CD4-positive, alpha-beta memory T cell (primary cell): ENCODE results near the gene TFAP2D. TPM values are rescaled to one million over a fixed set of nuclear protein-coding genes. Genes with fewer than 3 reads are reported as not detected.

Source experiments
- CTCF ChIA-PET: fragments of 350-600 bp; sonication (Branson Sonifier 250); formaldehyde crosslinking; loops from one replicate; lab custom pipeline; 2021; ENCODE audit warnings: inconsistent platforms; ENCODE audit not compliant: partially characterized antibody; lab: Charles Lee
- POLR2A ChIA-PET: fragments of 350-600 bp; sonication (Branson Sonifier 250); formaldehyde crosslinking; loops from one replicate; lab custom pipeline; 2021; ENCODE audit not compliant: partially characterized antibody; lab: Charles Lee
- DNase-seq, 5 donors: peaks; one replicate each; pipeline versions ENCODE4 v3.0.0 to v3.0.0-alpha.2; 2020 to 2022; ENCODE audit warnings: mixed read lengths in 1 of 5
- H3K27ac ChIP-seq: one replicate; pipeline ENCODE4 v1.7.0; 2013; ENCODE audit warnings: low read depth, low read length
- H3K27me3 ChIP-seq: 2 replicates; pipeline ENCODE4 v1.7.0; 2013; ENCODE audit warnings: mild to moderate bottlenecking, low read length, moderate library complexity; ENCODE audit not compliant: insufficient read depth
- H3K36me3 ChIP-seq: 2 replicates; pipeline ENCODE4 v1.7.0; 2013; ENCODE audit warnings: mild to moderate bottlenecking, low read length, moderate library complexity; ENCODE audit not compliant: insufficient read depth
- H3K4me1 ChIP-seq: 2 replicates; pipeline ENCODE4 v1.7.0; 2013; ENCODE audit warnings: mild to moderate bottlenecking, low read length, moderate library complexity; ENCODE audit not compliant: insufficient read depth
- H3K4me3 ChIP-seq, 2 donors: one replicate each; pipeline ENCODE4 v1.7.0; 2013; ENCODE audit warnings: low read length in 2 of 2, mild to moderate bottlenecking in 1 of 2
- H3K9me3 ChIP-seq, 2 donors: one replicate each; pipeline ENCODE4 v1.7.0; 2013; ENCODE audit warnings: low read length in 2 of 2, control low read depth in 1 of 2; ENCODE audit not compliant: control insufficient read depth in 1 of 2
- H3K27ac Mint-ChIP-seq, 7 donors: one replicate each; pipeline ENCODE4 v1.8.0; 2020 to 2021; ENCODE audit warnings: mixed read lengths in 7 of 7, mild to moderate bottlenecking in 6 of 7, inconsistent platforms in 3 of 7, moderate library complexity in 3 of 7
- H3K27me3 Mint-ChIP-seq, 2 donors: one replicate each; pipeline ENCODE4 v1.8.0; 2020 to 2021; ENCODE audit warnings: mixed read lengths in 2 of 2
- H3K36me3 Mint-ChIP-seq, 2 donors: one replicate each; pipeline ENCODE4 v1.8.0; 2020 to 2021; ENCODE audit warnings: mixed read lengths in 2 of 2, inconsistent platforms in 1 of 2, mild to moderate bottlenecking in 1 of 2
- H3K4me1 Mint-ChIP-seq, 4 donors: one replicate each; pipeline ENCODE4 v1.8.0; 2020 to 2021; ENCODE audit warnings: mixed read lengths in 4 of 4, mild to moderate bottlenecking in 1 of 4
- H3K4me3 Mint-ChIP-seq, 8 donors: one replicate each; pipeline ENCODE4 v1.8.0; 2020 to 2021; ENCODE audit warnings: mixed read lengths in 8 of 8, mild to moderate bottlenecking in 7 of 8, moderate library complexity in 6 of 8, inconsistent platforms in 3 of 8
- H3K9me3 Mint-ChIP-seq, 8 donors: one replicate each; pipeline ENCODE4 v1.8.0; 2020 to 2021; ENCODE audit warnings: mixed read lengths in 8 of 8, mild to moderate bottlenecking in 5 of 8, inconsistent platforms in 3 of 8, moderate library complexity in 1 of 8
- intact Hi-C: fragments of 100-400 bp; cut with micrococcal nuclease; formaldehyde crosslinking; loops from one replicate; pipeline ENCODE4 v1.15.1; 2023
- polyA plus RNA-seq, 2 donors: library from polyadenylated mRNA; unstranded; fragments of 300-500 nt; fragmentation: Illumina TruSeq; gene quantifications; one replicate each; pipeline ENCODE4 v1.2.3, GENCODE V29; 2021
- total RNA-seq, 2 experiments: library from RNA; stranded (reverse); gene quantifications; one replicate each; pipeline ENCODE4 v1.2.3, GENCODE V29; 2021

Gene TFAP2D
- total and polyA plus RNA-seq, 4 experiments from 2014 or later, result not detected

DNA sequence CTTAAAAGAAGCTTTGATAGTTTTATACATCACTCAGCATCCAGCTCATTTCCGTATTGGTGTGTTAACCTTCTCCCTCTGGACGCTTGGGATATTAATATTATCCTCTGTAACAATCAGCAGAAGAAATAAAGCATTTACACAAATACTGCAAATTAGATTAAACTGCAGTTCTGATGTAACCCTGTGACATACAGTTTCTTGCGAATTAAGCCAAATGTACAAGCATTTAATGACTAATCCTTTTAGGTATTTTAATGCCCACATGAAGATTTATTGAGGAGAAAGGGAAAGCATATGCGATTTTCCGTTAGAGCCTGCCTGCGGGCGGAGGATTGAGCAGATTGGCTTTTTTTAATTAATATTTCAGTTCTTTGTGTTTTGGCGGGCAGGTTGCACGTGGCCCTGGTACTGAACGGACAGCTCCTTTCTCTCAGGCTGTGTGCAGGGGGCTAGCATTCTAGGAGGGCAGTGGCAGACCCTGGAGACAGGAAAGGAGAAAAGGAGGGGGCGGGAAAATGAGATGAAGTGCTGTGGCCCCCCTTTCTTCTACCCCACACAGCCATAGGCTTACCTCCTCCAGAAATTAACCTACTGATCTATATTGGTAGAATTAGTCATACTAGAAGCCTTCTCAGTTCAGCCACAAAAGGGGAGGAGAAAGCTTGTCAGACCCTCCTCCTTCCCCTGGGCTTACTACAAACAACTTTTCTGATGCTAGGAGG is 14.1 kb upstream of the TFAP2D start:
- CTCF ChIA-PET, result no interaction called here
- intact Hi-C loops, result no loop called here

DNA sequence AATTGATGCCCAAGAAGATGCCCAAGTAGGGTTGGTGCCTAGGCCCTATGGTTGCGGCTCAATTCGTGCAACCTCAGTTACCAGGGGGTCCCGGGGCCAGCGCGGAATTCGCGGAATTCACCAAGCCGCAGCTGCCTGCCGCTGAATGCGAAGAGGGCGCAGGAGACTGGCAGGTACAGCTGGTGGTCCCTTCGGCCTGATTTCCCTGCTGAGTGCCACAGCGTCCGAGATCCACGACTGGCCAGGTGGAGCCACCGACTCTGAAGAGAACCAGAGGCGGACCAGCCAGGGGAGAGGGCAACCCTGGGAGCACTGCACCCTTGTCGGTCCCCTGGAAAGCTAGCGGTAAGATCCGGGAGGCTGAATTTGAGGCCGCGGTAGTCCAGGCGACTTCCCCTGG is 6.8 kb upstream of the TFAP2D start:
- peaks cover 4 to 26% (median 14%) of the 10 kb centered on the region in 8 donors for H3K9me3 Mint-ChIP-seq
- Histone ChIP-seq H3K9me3 (no peaks in the 10 kb centered on the region), H3K27ac (no peak overlapping the region), H3K4me3 (no peak overlapping the region), H3K4me1 (no peaks in the 10 kb centered on the region), H3K27me3 (no peaks in the 10 kb centered on the region), H3K36me3 (no peaks in the 10 kb centered on the region)
- no peaks in the 10 kb centered on the region for H3K36me3 Mint-ChIP-seq
- H3K27ac Mint-ChIP-seq, result no peak overlapping the region
- DNase-seq, result no peak
- peaks cover 4 to 26% of the 10 kb centered on the region in 2 donors for H3K27me3 Mint-ChIP-seq
- POLR2A ChIA-PET, result no interaction called here
- CTCF ChIA-PET, result no interaction called here
- H3K4me3 Mint-ChIP-seq, result no peak overlapping the region
- intact Hi-C loops, result no loop called here
- H3K4me1 Mint-ChIP-seq, result no peaks in the 10 kb centered on the region

More for the DNA sequence above, 14.1 kb upstream of the TFAP2D start:
- no peaks in the 10 kb centered on the region for H3K36me3 ChIP-seq
- Mint-ChIP-seq H3K4me1 (peaks cover 0 to 1% (median 0%) of the 10 kb centered on the region in 4 donors), H3K36me3 (no peaks in the 10 kb centered on the region), H3K27ac (no peak overlapping the region), H3K4me3 (no peak overlapping the region), H3K27me3 (peaks cover 0 to 1% of the 10 kb centered on the region in 2 donors), H3K9me3 (peaks cover 0 to 5% (median 4%) of the 10 kb centered on the region in 8 donors)
- no peak overlapping the region for H3K27ac ChIP-seq
- no peaks in the 10 kb centered on the region for H3K9me3 ChIP-seq
- no peaks in the 10 kb centered on the region for H3K27me3 ChIP-seq
- DNase-seq, result no peak
- no peaks in the 10 kb centered on the region for H3K4me1 ChIP-seq
- POLR2A ChIA-PET, result no interaction called here
- no peak overlapping the region for H3K4me3 ChIP-seq

DNA sequence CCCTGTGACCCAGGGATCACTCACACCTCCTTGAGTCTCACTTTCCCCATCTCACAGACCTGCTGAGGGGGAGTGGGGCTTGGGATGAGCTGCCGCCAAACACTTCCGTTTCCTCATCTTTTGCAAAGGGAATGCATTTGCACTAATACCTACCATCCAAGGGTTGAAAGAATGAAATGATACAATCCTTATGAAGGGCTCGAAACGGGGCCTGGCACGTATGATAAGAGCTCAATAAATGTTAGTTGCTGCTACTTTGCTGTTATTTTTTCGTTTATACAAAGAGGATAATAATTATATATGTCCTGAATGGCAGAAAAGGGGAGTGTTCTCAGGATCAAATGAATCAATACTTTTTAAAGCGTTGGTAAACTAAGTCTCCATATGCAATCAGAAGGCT is 6.1 kb upstream of the TFAP2D start:
- DNase-seq, result no peak
- ChIA-PET CTCF (no interaction called here), POLR2A (no interaction called here)
- H3K36me3 ChIP-seq, result no peaks in the 10 kb centered on the region
- H3K4me1 ChIP-seq, result no peaks in the 10 kb centered on the region
- Mint-ChIP-seq H3K27ac (no peak overlapping the region), H3K9me3 (peaks cover 4 to 30% (median 14%) of the 10 kb centered on the region in 8 donors), H3K27me3 (peaks cover 4 to 28% of the 10 kb centered on the region in 2 donors), H3K4me3 (no peak overlapping the region), H3K4me1 (no peaks in the 10 kb centered on the region), H3K36me3 (no peaks in the 10 kb centered on the region)
- H3K27me3 ChIP-seq, result no peaks in the 10 kb centered on the region
- intact Hi-C loops, result no loop called here
- no peak overlapping the region for H3K4me3 ChIP-seq
- H3K27ac ChIP-seq, result no peak overlapping the region
- H3K9me3 ChIP-seq, result no peaks in the 10 kb centered on the region

DNA sequence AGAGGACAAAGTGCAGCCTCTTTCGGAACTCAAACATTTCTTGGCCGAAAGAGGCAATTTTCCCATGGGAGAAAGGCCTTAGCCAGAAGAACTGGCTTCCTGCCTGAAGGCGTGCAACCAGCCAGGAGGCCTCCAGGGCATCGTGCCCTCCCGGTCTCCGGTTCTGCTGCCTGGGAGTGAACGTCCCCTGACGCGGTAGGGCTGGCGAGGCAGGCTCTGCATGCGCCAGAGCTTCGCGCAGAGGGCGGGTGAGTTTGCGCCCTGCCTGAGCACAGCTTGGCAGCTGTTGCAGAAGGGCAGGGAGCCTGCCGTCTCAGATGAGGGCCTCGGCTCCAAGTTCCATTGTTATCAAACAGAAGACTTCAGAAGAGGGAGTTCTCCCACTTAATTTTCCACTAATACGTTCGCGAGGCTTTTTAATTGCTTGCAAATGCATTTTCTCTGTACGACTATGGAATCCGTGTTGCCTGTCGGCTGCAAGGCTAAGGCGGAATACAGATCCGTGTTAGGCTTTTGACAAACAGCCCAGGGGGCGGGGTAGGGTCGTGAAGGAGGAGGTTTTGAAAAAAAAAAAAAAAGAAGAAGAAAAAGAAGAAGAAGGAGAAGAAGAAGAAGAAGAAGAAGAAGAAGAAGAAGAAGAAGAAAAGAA is 5.5 kb upstream of the TFAP2D start:
- Mint-ChIP-seq H3K27me3 (peaks cover 4 to 31% of the 10 kb centered on the region in 2 donors), H3K27ac (no peak overlapping the region), H3K4me3 (no peak overlapping the region), H3K9me3 (peaks cover 4 to 30% (median 14%) of the 10 kb centered on the region in 8 donors), H3K4me1 (no peaks in the 10 kb centered on the region), H3K36me3 (no peaks in the 10 kb centered on the region)
- Histone ChIP-seq H3K27me3 (no peaks in the 10 kb centered on the region), H3K4me3 (no peak overlapping the region), H3K27ac (no peak overlapping the region), H3K4me1 (no peaks in the 10 kb centered on the region), H3K36me3 (no peaks in the 10 kb centered on the region), H3K9me3 (no peaks in the 10 kb centered on the region)
- ChIA-PET CTCF (no interaction called here), POLR2A (no interaction called here)
- DNase-seq, result no peak
- intact Hi-C loops, result no loop called here

DNA sequence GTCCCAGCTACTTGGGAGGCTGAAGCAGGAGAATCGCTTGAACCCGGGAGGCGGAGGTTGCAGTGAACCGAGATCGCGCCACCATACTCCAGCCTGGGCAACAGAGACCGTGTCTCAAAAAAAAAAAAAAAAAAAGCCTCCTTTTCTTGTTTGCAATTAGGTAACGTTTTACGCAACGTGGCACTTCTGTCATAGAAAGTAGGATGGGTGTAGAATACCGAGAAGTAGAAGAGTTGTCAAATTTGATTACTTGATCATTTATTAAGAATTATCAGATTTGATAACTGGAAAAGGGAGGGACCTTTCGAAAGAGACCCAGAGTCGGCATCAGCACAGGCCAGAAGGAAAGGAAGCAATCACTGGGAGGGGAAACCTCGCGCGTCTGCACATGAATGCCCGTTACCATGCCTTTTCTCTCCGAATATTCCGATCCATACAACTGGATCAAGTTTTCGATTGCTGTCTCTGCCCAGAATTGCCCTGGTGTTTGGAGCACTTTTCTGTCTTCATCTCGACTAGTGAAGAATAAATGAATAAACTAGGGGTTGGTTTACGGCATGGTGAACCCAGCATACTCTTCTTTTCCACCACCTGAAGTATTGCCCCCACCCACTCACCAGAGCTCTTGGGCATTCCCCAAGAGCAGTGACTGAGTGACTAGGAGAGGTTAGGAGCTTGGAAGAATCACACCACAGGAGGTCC is 4.5 kb upstream of the TFAP2D start:
- Histone ChIP-seq H3K4me3 (no peak overlapping the region), H3K4me1 (no peaks in the 10 kb centered on the region), H3K27me3 (no peaks in the 10 kb centered on the region), H3K9me3 (no peaks in the 10 kb centered on the region), H3K27ac (no peak overlapping the region), H3K36me3 (no peaks in the 10 kb centered on the region)
- H3K9me3 Mint-ChIP-seq, result peaks cover 4 to 30% (median 14%) of the 10 kb centered on the region in 8 donors
- H3K4me1 Mint-ChIP-seq, result no peaks in the 10 kb centered on the region
- intact Hi-C loops, result no loop called here
- H3K4me3 Mint-ChIP-seq, result no peak overlapping the region
- ChIA-PET CTCF (no interaction called here), POLR2A (no interaction called here)
- H3K27me3 Mint-ChIP-seq, result peaks cover 4 to 34% of the 10 kb centered on the region in 2 donors
- no peak for DNase-seq
- no peak overlapping the region for H3K27ac Mint-ChIP-seq
- no peaks in the 10 kb centered on the region for H3K36me3 Mint-ChIP-seq

DNA sequence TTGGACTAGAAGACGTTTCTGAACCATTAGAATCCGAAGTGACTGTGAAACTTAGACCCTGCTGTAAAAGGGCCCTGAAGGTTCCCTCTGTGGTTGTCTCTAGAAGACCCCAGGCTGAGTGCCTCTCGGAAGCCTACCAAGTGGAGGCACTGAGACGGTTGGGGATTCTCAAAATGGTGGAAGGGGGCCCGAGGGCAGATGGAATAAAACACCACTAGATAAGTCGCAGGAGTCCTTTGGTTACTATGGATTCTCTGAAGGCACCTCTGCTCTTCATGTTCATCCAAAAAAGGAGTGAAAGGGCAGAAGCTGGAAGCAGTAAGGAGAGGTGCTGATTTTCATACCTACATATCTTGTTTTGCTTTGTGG is 4.0 kb upstream of the TFAP2D start:
- Histone ChIP-seq H3K9me3 (no peaks in the 10 kb centered on the region), H3K27ac (no peak overlapping the region), H3K4me3 (no peak overlapping the region), H3K27me3 (peaks cover 2% of the 10 kb centered on the region), H3K4me1 (no peaks in the 10 kb centered on the region), H3K36me3 (no peaks in the 10 kb centered on the region)
- DNase-seq, result no peak
- no peaks in the 10 kb centered on the region for H3K4me1 Mint-ChIP-seq
- ChIA-PET POLR2A (no interaction called here), CTCF (no interaction called here)
- H3K9me3 Mint-ChIP-seq, result peaks cover 2 to 27% (median 17%) of the 10 kb centered on the region in 8 donors
- peaks cover 7 to 36% of the 10 kb centered on the region in 2 donors for H3K27me3 Mint-ChIP-seq
- intact Hi-C loops, result no loop called here
- no peak overlapping the region for H3K27ac Mint-ChIP-seq
- H3K36me3 Mint-ChIP-seq, result no peaks in the 10 kb centered on the region
- H3K4me3 Mint-ChIP-seq, result no peak overlapping the region

DNA sequence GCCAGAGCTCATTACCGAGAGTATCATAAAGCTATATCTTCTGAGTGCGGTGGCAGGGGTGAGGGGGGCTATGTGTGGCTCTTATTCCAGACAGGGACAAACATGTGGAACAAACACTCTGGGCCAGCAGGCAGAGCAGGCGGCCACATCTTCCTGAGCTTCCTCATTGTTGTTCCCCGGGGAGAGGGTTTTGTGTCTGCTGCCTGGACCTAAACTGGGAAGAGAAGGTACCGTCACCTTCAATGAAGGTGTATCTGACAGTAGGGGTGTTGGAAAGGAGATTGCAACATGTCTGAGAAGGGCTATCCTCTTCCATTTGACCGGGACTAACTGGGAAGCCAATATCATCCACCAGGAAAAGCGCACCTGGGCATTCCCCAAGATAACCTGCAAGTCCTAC is 1.6 kb upstream of the TFAP2D start:
- Mint-ChIP-seq H3K4me3 (no peak overlapping the region), H3K36me3 (peaks cover 0 to 4% of the 10 kb centered on the region in 2 donors), H3K4me1 (peaks cover 0 to 4% (median 0%) of the 10 kb centered on the region in 4 donors), H3K27ac (no peak overlapping the region), H3K9me3 (peaks cover 0 to 28% (median 15%) of the 10 kb centered on the region in 8 donors), H3K27me3 (peaks cover 17 to 40% of the 10 kb centered on the region in 2 donors)
- Histone ChIP-seq H3K27me3 (peaks cover 6% of the 10 kb centered on the region), H3K4me1 (no peaks in the 10 kb centered on the region), H3K4me3 (no peak overlapping the region), H3K27ac (no peak overlapping the region), H3K36me3 (no peaks in the 10 kb centered on the region), H3K9me3 (no peaks in the 10 kb centered on the region)
- ChIA-PET POLR2A (no interaction called here), CTCF (no interaction called here)
- intact Hi-C loops, result no loop called here
- no peak for DNase-seq
